Activated CD4-positive, alpha-beta T cell treated with anti-CD3 and anti-CD28 coated beads, Interleukin-2, amount 10 ng/mL, durations not matched to agents 24 days and 14 days (primary cell): ENCODE results near the gene SDHAF3. TPM values are rescaled to one million over a fixed set of nuclear protein-coding genes. Genes with fewer than 3 reads are reported as not detected.
A peak's percentile ranks its signal among the peaks of the same experiment; 100 is the strongest.
"Not testable (repeated sequence)": the region's sequence is repeated elsewhere in the genome, so short reads cannot be mapped to it uniquely, and the experiment has no call there.

Source experiments
- DNase-seq: peaks from one replicate; pipeline ENCODE4 v3.0.0; 2022
- H3K27ac Mint-ChIP-seq: one replicate; pipeline ENCODE4 v1.8.0; 2022; ENCODE audit warnings: mild to moderate bottlenecking, mixed read lengths
- H3K27me3 Mint-ChIP-seq: one replicate; pipeline ENCODE4 v1.8.0; 2022; ENCODE audit warnings: mixed read lengths
- H3K36me3 Mint-ChIP-seq: one replicate; pipeline ENCODE4 v1.8.0; 2022; ENCODE audit warnings: low read depth, mild to moderate bottlenecking, mixed read lengths
- H3K4me1 Mint-ChIP-seq: one replicate; pipeline ENCODE4 v1.8.0; 2021; ENCODE audit warnings: mixed read lengths
- H3K4me3 Mint-ChIP-seq: one replicate; pipeline ENCODE4 v1.8.0; 2022; ENCODE audit warnings: mild to moderate bottlenecking, moderate library complexity, mixed read lengths
- H3K9me3 Mint-ChIP-seq: one replicate; pipeline ENCODE4 v1.8.0; 2021; ENCODE audit warnings: mixed read lengths
- intact Hi-C: fragments of 100-400 bp; cut with micrococcal nuclease; formaldehyde crosslinking; loops from one replicate; pipeline ENCODE4 v1.15.1; 2023
- total RNA-seq: library from RNA; stranded (reverse); gene quantifications from 2 replicates; pipeline ENCODE4 v1.2.3, GENCODE V29; 2022

The SDHAF3 gene
- total RNA-seq = 24.9 and 27.8 TPM in 2 replicates

DNA sequence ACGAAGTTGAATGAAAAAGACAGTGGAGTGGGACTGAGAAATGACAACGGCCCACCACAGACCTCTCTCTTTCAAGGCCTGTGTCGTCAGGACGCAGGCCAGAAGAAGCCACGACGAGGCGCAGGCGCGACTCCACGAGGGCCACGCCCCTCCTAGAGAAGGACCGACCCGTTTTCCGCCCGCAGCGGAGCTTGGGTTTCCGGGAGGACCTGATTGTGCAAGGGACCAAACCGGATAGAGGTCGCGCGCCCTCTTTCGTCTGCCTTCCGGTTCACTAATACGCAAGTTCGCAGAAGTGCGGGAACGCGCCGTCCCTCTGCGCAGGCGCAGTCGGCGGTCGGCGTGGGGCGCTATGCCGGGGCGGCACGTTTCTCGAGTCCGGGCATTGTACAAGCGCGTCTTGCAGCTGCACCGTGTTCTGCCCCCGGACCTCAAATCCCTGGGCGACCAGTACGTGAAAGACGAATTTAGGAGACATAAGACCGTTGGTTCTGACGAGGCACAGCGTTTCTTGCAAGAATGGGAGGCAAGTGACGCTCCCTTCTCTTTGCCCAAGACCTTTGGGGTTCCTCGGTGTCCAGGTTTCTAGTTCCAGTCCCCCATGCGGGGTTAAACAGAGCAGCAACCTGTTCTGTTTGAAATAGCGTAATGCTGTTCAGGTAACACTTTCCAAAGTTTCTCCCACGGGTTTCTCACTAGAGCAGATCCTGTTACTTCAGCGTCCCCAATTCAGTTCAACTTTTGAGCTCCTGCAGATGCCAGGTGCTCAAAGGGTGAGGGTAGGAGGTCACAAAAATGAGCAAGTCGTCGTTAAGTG lies at the start of gene SDHAF3:
SDHAF3 (plus strand) TSS at position 327 of the 817 bp plus-strand sequence; CDS start at position 353, 26 bp downstream.
- Mint-ChIP-seq H3K27ac (peak within 1 kb of the TSS; percentile 95), H3K27me3 (no peaks in the 10 kb centered on the region), H3K4me1 (peaks cover 26% of the 10 kb centered on the region), H3K36me3 (peaks cover 13% of the 10 kb centered on the region), H3K9me3 (peaks cover 5% of the 10 kb centered on the region), H3K4me3 (peak within 1 kb of the TSS; percentile 93)
- DNase-seq = peak; percentile 99
- intact Hi-C loops = loop anchor here (1.0 to 5.0 kb wide), 4 partner anchors 640 to 854 kb away; partner anchors contain the start of gene ASNS

DNA sequence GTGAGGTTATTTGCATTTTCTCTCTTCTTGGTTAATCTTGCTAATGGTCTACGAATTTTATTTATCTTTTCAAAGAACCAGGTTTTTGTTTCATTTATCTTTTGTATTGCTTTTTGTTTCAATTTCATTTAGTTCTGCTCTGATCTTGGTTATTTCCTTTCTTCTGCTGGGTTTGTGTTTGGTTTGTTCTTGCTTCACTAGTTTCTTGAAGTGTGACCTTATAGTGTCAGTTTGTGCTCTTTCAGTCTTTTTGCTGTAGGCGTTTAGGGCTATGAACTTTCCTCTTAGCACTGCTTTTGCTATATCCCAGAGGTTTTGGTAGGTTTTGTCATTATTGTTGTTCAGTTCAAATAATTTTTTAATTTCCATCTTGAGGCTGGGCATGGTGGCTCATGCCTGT lies 45.5 kb upstream of the SDHAF3 start:
- intact Hi-C loops, DNase-seq, H3K9me3 Mint-ChIP-seq, H3K4me1 Mint-ChIP-seq, H3K4me3 Mint-ChIP-seq, H3K36me3 Mint-ChIP-seq, H3K27ac Mint-ChIP-seq: not testable (repeated sequence)
- H3K27me3 Mint-ChIP-seq = peaks cover 19% of the 10 kb centered on the region

DNA sequence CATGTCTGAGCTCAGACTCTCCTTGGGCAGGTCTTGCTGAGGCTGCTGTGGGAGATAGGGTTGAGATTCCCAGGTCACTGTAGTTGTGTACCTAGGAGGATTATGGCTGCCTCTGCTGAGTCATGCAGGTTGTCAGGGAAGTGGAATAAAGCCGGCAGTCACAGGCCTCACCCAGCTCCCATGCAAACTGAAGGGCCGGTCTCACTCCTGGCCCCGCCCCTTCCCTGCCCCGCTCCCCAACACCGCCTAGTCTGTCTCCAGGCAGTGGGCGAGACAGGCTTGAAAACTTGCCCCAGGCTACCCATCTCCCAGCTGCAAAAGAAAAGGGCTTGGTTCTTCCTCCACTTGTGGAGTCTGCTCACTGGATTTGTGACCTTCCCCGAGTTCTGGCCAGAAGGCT lies 41.6 kb upstream of the SDHAF3 start:
- no peaks in the 10 kb centered on the region for H3K4me1 Mint-ChIP-seq
- DNase-seq = no peak
- peaks cover 8% of the 10 kb centered on the region for H3K27me3 Mint-ChIP-seq
- H3K4me3 Mint-ChIP-seq = no peak overlapping the region
- H3K36me3 Mint-ChIP-seq = no peaks in the 10 kb centered on the region
- intact Hi-C loops = no loop called here
- H3K27ac Mint-ChIP-seq = no peak overlapping the region
- no peaks in the 10 kb centered on the region for H3K9me3 Mint-ChIP-seq

DNA sequence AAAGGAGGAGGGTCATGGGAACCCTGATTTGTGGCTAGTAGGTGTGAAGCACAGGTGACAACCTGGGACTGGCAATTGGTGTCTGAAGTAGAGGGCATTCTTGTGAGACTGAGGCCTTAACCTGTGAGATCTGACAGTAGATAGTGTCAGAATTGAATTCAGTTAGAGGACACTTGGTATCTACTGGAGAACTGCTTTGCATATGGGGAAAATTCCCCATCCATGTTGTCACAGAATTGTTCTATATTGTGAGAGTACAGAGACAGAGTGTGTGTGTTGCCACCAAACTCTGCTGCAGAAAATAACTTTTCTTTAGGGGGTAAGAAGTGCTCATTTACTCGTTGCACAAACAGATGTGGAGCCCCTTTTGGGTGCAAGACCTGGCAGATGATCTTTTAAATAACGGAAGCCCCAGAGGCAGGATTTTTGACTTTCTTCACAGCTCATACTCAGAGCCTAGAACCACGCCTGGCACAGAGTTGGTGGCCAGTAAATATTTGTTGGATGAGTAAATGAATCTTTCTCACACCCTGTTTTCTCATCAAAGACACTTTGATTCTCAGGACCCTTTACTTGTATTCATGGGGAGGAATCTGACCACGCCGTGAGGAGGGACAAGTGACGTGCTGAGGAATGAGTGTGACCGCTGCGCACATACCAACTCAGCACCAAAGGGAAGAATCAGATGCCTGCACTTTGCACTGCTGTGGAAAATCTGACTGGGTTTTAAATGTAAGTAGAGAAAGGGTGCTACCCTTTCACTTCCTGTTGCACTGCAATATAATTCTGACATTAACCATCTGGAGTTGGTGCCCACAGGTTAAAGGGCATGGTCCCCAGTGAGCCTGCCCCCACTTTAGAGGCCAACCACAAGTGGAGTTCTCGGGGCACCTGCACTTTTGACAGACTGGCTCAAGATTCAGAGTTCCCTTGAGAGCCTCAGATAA lies 39.2 kb upstream of the SDHAF3 start:
- Mint-ChIP-seq H3K4me1 (no peaks in the 10 kb centered on the region), H3K9me3 (no peaks in the 10 kb centered on the region), H3K36me3 (no peaks in the 10 kb centered on the region), H3K4me3 (no peak overlapping the region), H3K27ac (no peak overlapping the region), H3K27me3 (peaks cover 11% of the 10 kb centered on the region)
- intact Hi-C loops = no loop called here
- DNase-seq = no peak

DNA sequence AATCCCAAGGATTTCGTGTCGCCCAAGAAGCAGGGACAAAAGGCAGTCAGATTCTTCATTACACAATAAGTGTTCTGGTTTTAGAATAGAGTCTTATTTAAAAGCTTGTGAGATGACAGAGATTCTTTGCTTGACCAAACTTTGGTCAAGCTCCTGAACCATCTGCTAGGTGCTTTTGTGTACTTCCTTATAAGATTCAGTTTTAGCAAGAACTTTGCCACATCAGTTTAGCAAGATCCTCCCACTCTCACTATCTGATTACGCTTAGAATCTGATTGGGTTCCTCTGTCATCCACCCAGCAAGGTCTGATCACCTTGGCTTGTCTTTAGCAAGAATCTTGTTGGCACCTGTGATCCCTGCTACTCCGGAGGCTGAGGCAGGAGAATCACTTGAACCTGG lies 38.2 kb upstream of the SDHAF3 start:
- H3K9me3 Mint-ChIP-seq = no peaks in the 10 kb centered on the region

DNA sequence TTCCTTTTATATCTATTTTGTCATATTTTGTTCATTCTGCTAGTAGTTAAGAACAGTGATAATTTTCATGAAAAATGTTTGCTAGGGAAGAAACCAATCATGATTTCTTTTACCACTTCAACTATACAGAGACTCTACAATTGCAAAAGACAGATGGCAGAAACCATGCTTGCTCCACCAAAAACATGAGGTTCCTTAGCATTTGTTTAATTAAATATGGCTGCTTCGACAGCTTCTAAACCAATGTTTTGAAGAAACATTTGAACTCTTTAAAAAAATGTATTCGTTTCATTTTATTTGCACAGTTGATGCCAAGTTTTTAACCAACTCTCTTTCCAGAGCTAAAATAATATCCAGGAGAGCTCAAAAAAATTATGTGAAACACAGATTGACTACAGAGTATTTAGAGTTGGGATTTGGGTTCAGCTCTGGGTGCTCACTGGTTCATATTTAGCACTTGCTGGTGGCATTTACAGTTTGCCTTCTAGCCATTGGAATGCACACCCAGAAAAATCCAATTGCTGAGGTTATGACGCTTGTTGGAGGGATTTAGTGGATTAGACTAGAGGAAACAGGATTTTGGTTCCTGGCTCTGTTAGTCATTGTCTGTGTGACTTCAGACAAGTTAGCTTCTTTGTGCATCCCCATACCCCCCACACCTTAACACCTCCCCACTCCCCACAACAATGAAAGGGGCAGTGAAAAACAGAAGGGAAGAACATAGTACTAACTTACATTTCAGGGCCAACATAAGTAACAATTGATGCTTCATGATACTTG lies 35.8 kb upstream of the SDHAF3 start:
- Mint-ChIP-seq H3K4me1 (no peaks in the 10 kb centered on the region), H3K27me3 (peaks cover 9% of the 10 kb centered on the region), H3K4me3 (no peak overlapping the region), H3K36me3 (no peaks in the 10 kb centered on the region), H3K9me3 (no peaks in the 10 kb centered on the region), H3K27ac (no peak overlapping the region)
- no peak for DNase-seq
- intact Hi-C loops = no loop called here

More for the DNA sequence above, 38.2 kb upstream of the SDHAF3 start:
- intact Hi-C loops = no loop called here
- Mint-ChIP-seq H3K27me3 (peaks cover 8% of the 10 kb centered on the region), H3K4me1 (no peaks in the 10 kb centered on the region), H3K4me3 (no peak overlapping the region), H3K36me3 (no peaks in the 10 kb centered on the region), H3K27ac (no peak overlapping the region)
- no peak for DNase-seq

DNA sequence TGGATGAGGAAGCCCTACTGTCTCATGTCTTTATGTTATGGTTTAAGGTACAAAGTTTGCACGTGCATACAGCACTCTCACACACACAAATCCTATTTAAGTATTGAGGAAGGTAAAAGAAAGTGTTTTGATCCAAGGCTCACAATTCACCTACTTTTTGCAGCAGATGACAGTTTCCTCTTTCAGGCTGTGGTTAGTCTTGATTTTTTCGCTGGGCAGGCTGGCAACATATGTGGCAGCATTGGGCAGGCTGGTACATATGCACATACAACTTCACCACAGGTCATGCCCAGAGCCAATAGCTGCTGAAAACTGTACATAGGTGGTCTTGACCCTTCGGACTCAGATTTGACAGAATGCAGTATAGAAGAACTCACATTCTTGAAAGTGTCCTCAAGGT lies 29.1 kb upstream of the SDHAF3 start:
- Mint-ChIP-seq H3K4me3 (no peak overlapping the region), H3K27ac (no peak overlapping the region), H3K27me3 (peaks cover 26% of the 10 kb centered on the region), H3K4me1 (no peaks in the 10 kb centered on the region), H3K9me3 (no peaks in the 10 kb centered on the region), H3K36me3 (no peaks in the 10 kb centered on the region)
- DNase-seq = no peak
- intact Hi-C loops = no loop called here

DNA sequence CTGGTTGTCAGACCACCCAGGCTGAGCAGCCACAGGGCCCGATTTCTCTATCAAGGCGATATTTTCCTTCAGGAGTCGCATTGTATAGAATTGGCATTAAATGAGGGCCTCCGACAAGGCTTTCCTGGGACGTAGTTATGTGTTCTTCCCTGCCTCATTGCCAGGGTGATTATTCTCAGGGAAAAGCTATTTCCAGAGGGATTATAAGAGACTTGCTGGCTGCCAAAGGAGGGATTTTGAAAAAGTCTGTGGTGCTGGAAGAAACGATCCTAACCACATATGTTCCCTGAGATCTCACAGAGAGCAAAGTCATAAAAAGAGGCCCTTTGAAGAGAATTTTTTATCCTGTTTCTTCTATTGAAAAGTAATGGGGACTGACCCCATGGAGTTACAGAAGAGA lies 27.7 kb upstream of the SDHAF3 start:
- Mint-ChIP-seq H3K9me3 (no peaks in the 10 kb centered on the region), H3K4me3 (no peak overlapping the region), H3K27me3 (peaks cover 28% of the 10 kb centered on the region), H3K4me1 (no peaks in the 10 kb centered on the region), H3K36me3 (no peaks in the 10 kb centered on the region), H3K27ac (no peak overlapping the region)
- intact Hi-C loops = no loop called here
- DNase-seq = no peak

DNA sequence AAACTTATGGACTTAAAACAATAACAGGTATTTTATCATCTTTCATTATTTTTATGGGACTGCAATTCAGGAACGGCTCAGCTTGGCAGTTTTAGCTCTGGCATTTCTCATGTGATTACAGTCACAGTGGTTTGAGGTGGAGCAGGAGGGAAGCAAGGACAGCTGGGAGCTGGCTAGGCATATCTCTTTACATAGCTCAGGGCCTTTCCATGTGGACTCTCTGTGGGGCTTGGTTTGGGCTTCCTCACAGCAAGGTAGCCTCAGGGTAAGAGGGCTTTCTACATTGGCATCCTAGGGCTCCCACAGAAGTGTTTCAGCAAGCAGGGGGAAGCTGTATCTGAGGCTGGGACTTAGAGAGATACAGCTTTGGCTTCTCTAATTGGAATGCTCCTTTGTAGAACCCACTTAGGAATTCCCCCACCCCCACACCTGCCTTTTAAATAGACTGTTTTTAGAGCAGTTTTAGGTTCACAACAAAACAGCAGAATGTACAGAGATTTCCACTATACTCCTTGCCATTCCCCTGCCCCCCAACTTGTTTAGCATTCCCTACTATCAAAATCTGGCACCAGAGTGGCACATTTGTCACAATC lies 26.6 kb upstream of the SDHAF3 start:
- Mint-ChIP-seq H3K27ac (no peak overlapping the region), H3K9me3 (no peaks in the 10 kb centered on the region), H3K4me1 (no peaks in the 10 kb centered on the region), H3K4me3 (no peak overlapping the region), H3K36me3 (no peaks in the 10 kb centered on the region), H3K27me3 (peaks cover 29% of the 10 kb centered on the region)
- intact Hi-C loops = no loop called here
- DNase-seq = no peak

DNA sequence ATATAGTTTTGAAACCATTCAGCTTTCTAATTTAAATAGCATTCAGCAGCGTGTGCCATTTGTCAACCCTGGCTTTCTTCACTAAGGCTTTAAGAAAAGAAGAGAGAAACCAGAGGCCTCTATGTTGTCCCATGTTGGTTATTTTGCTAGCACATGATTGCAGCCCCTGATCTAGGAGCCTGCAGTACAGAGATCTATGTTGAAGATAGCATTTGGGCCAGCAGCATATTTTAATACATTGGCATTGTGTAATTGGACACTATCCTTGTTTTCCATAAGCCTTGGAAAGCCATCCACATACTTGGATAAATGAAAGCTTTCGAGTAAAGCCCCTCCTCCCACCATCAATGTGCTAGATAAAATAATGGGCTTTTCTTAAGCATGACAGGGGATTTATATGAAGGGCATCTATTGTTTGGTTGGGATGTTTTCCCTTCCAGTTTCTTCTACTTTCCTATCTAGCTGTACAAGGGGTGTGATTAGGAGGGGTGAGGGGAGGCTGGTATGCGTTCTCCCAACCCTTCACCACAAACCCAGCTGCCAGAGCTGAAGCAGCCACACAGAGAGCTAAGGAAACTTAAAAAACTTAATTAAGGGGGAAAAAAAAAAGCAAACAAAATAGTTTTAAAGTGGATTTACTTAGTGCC lies 23.1 kb upstream of the SDHAF3 start:
- no peak overlapping the region for H3K4me3 Mint-ChIP-seq
- no peak overlapping the region for H3K27ac Mint-ChIP-seq
- no peaks in the 10 kb centered on the region for H3K36me3 Mint-ChIP-seq
- H3K27me3 Mint-ChIP-seq = peaks cover 24% of the 10 kb centered on the region
- DNase-seq = peak; percentile 27
- no peaks in the 10 kb centered on the region for H3K4me1 Mint-ChIP-seq
- H3K9me3 Mint-ChIP-seq = no peaks in the 10 kb centered on the region
- intact Hi-C loops = no loop called here

DNA sequence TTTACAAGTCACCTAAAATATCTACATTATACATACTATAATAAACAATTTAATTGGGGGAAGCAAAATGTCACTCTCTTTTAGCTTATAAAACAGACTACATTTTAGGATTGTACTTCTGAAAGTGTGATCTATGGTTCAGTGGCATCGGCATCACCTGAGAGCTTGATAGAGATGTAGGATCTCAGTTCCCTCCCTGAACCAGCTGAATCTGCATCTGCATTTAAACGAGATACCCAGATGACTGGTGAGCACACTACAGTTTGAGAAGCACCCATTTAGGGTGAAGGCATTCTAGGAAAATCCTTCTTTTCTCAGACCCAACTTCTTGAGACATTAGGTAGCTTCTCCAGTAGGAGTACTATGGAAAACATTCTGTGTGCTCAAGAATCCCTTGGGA lies 21.5 kb upstream of the SDHAF3 start:
- intact Hi-C loops = no loop called here
- Mint-ChIP-seq H3K27me3 (peaks cover 24% of the 10 kb centered on the region), H3K27ac (no peak overlapping the region), H3K4me3 (no peak overlapping the region), H3K36me3 (no peaks in the 10 kb centered on the region), H3K9me3 (no peaks in the 10 kb centered on the region), H3K4me1 (no peaks in the 10 kb centered on the region)
- no peak for DNase-seq

DNA sequence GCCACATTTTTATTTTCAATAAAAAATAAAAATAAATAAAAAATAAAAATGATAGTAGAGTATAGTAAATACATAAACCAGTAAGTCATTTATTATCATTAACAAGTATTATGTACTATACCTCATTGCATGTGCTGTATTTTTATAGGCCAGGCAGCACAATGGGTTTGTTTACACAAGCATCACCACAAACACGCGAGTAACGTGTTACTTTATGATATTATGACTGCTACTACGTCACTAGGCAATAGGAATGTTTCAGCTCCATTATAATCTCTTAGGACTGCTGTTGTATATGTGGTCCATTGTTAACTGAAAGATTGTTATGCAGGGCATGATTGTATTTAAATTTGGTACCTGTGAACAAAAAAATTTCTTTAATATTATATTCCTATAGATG lies 20.8 kb upstream of the SDHAF3 start:
- intact Hi-C loops = no loop called here
- H3K27ac Mint-ChIP-seq = no peak overlapping the region
- no peaks in the 10 kb centered on the region for H3K36me3 Mint-ChIP-seq
- no peak for DNase-seq
- H3K4me1 Mint-ChIP-seq = no peaks in the 10 kb centered on the region
- no peaks in the 10 kb centered on the region for H3K9me3 Mint-ChIP-seq
- peaks cover 24% of the 10 kb centered on the region for H3K27me3 Mint-ChIP-seq
- H3K4me3 Mint-ChIP-seq = no peak overlapping the region

DNA sequence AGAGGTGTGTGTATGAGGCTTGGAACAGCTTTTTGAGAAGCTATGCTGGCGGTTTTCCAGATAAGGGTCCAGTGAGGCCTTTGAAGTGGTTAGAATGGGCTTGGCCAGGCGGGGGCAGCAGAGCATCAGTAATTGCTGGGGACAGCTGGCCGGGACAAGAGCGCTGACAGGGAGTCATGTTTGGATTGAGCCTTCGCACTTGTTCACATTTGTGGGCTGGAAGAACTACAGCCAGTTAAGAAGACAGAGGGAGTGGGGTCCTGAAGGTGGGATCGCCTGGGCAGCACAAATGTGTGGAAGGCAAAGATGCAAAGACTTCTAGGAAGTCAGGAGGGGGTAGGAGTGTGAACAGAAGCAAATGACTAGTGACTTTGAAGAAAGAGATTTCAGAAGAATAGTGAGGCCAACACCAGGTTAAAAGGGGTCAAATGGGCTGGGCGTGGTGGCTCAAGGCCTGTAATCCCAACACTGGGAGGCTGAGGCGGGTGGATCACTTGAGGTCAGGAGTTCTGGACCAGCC lies 12.7 kb upstream of the SDHAF3 start:
- Mint-ChIP-seq H3K9me3 (no peaks in the 10 kb centered on the region), H3K27me3 (peaks cover 15% of the 10 kb centered on the region), H3K36me3 (no peaks in the 10 kb centered on the region), H3K4me1 (no peaks in the 10 kb centered on the region), H3K27ac (no peak overlapping the region), H3K4me3 (no peak overlapping the region)
- intact Hi-C loops = loop anchor here (1.0 kb wide), 2 partner anchors 75 to 731 kb away; no protein-coding TSS in a partner anchor
- DNase-seq = peak; percentile 89
